Trophoblast cell (in vitro differentiated cells and primary cell): Measurements from ENCODE around the gene LEF1.

ENCODE experiments used
- DNase-seq, 2 donors: peaks; one replicate each; pipeline ENCODE4 v3.0.0-alpha.2; 2016
- H2AFZ ChIP-seq: 2 replicates; pipeline ENCODE4 v1.6.1; 2013; ENCODE audit warnings: low read length, moderate library complexity, mild to moderate bottlenecking; ENCODE audit not compliant: insufficient read depth, poor library complexity
- H2AK5ac ChIP-seq: 2 replicates; pipeline ENCODE4 v1.6.1; 2013; ENCODE audit warnings: mild to moderate bottlenecking, low read length
- H2BK120ac ChIP-seq: 2 replicates; pipeline ENCODE4 v1.6.1; 2013; ENCODE audit warnings: low read length, mild to moderate bottlenecking, moderate library complexity; ENCODE audit not compliant: insufficient read depth, poor library complexity
- H2BK12ac ChIP-seq: 2 replicates; pipeline ENCODE4 v1.6.1; 2013; ENCODE audit warnings: mild to moderate bottlenecking, low read length, moderate library complexity
- H2BK5ac ChIP-seq: 2 replicates; pipeline ENCODE4 v1.6.1; 2013; ENCODE audit warnings: low read length, low read depth, moderate library complexity, mild to moderate bottlenecking; ENCODE audit not compliant: poor library complexity
- H3K14ac ChIP-seq: 2 replicates; pipeline ENCODE4 v1.6.1; 2013; ENCODE audit warnings: mild to moderate bottlenecking, low read length
- H3K18ac ChIP-seq: 2 replicates; pipeline ENCODE4 v1.6.1; 2013; ENCODE audit warnings: mild to moderate bottlenecking, low read length
- H3K23ac ChIP-seq: 2 replicates; pipeline ENCODE4 v1.6.1; 2013; ENCODE audit warnings: low read length
- H3K27ac ChIP-seq: 2 replicates; pipeline ENCODE4 v1.5.1; 2013; ENCODE audit warnings: low read depth, mild to moderate bottlenecking, inconsistent platforms, low read length, moderate library complexity
- H3K27me3 ChIP-seq: 2 replicates; pipeline ENCODE4 v1.6.1; 2013; ENCODE audit warnings: inconsistent platforms, mild to moderate bottlenecking, low read length, moderate library complexity; ENCODE audit not compliant: insufficient read depth
- H3K36me3 ChIP-seq, 2 experiments: 1 replicate in 1 of 2; 2 replicates in 1 of 2; pipeline ENCODE4 v1.6.1; 2013; ENCODE audit warnings: low read length in 2 of 2, mild to moderate bottlenecking in 2 of 2, moderate library complexity in 1 of 2; ENCODE audit not compliant: insufficient read depth in 2 of 2, control insufficient read depth in 1 of 2
- H3K4ac ChIP-seq: 2 replicates; pipeline ENCODE4 v1.6.1; 2013; ENCODE audit warnings: low read depth, mild to moderate bottlenecking, low read length, moderate library complexity
- H3K4me1 ChIP-seq, 2 experiments: 1 replicate in 1 of 2; 2 replicates in 1 of 2; pipeline ENCODE4 v1.6.1; 2013; ENCODE audit warnings: low read length in 2 of 2, mild to moderate bottlenecking in 2 of 2, moderate library complexity in 1 of 2; ENCODE audit not compliant: insufficient read depth in 2 of 2, control insufficient read depth in 1 of 2
- H3K4me2 ChIP-seq: 2 replicates; pipeline ENCODE4 v1.6.1; 2013; ENCODE audit warnings: inconsistent platforms, mild to moderate bottlenecking, low read length, moderate library complexity
- H3K4me3 ChIP-seq: 2 replicates; pipeline ENCODE4 v1.5.1; 2013; ENCODE audit warnings: mild to moderate bottlenecking, low read depth, low read length, inconsistent platforms
- H3K79me1 ChIP-seq: one replicate; pipeline ENCODE4 v1.6.1; 2013; ENCODE audit warnings: low read length
- H3K79me2 ChIP-seq: 2 replicates; pipeline ENCODE4 v1.6.1; 2013; ENCODE audit warnings: low read length, mild to moderate bottlenecking; ENCODE audit not compliant: control insufficient read depth, insufficient read depth, poor library complexity
- H3K9ac ChIP-seq: 2 replicates; pipeline ENCODE4 v1.6.1; 2013; ENCODE audit warnings: mild to moderate bottlenecking, low read length
- H3K9me3 ChIP-seq: 2 replicates; pipeline ENCODE4 v1.6.1; 2013; ENCODE audit warnings: low read depth, mild to moderate bottlenecking, control low read depth, inconsistent platforms, low read length; ENCODE audit not compliant: insufficient read depth
- H4K12ac ChIP-seq: 2 replicates; pipeline ENCODE4 v1.6.1; 2013; ENCODE audit warnings: low read depth, mild to moderate bottlenecking, low read length, moderate library complexity
- H4K8ac ChIP-seq: 2 replicates; pipeline ENCODE4 v1.6.1; 2013; ENCODE audit warnings: low read depth, mild to moderate bottlenecking, low read length, moderate library complexity
- H4K91ac ChIP-seq: one replicate; pipeline ENCODE4 v1.6.1; 2013; ENCODE audit warnings: low read depth, mild to moderate bottlenecking, low read length, moderate library complexity
- WGBS: extraction: QIAGEN DNeasy Blood & Tissue Kit; methylation state at CpG from one replicate; pipeline ENCODE4 v1.1.7; 2013; ENCODE audit warnings: missing lambda C conversion rate; ENCODE audit not compliant: insufficient read length, insufficient coverage; ENCODE audit errors: extremely low coverage; 5-methylcytosine and 5-hydroxymethylcytosine counted together

Gene LEF1

DNA sequence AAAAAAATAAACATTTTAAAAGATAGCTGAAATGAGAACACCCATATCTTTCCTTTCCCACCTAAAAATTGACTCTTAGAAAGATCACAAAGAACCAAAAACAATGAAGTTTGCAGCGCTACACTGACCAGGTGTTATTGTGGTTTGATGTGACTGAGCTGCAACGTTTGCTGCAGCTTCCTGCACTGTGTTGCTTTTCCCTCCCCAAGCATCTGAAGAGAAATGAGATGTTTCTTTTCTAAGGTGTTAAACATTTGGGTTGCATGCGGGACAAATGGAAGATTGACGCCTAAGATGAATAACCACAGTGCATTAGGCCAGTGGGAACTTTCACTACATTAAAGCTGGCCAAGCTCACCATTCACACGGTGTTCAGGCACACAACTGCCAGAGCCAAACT, 8.9 kb downstream of the LEF1 start:
- no peaks in the 10 kb centered on the region for H3K79me2 ChIP-seq
- H3K4me3 ChIP-seq, result no peak overlapping the region
- H3K27me3 ChIP-seq, result no peaks in the 10 kb centered on the region
- H3K4me2 ChIP-seq, result no peak overlapping the region
- no peak overlapping the region for H2AK5ac ChIP-seq
- no peak overlapping the region for H3K18ac ChIP-seq
- H3K23ac ChIP-seq, result no peak overlapping the region
- H3K79me1 ChIP-seq, result no peaks in the 10 kb centered on the region
- H2BK120ac ChIP-seq, result no peak overlapping the region
- no peak overlapping the region for H4K91ac ChIP-seq
- no peaks in the 10 kb centered on the region for H3K9me3 ChIP-seq
- H4K12ac ChIP-seq, result no peak overlapping the region
- H2AFZ ChIP-seq, result no peak overlapping the region
- DNase-seq, result no peak
- no peaks in the 10 kb centered on the region for H3K4me1 ChIP-seq
- no peak overlapping the region for H3K14ac ChIP-seq
- no peak overlapping the region for H4K8ac ChIP-seq
- no CpG with 5 or more reads among the region's 5 CpGs for WGBS
- H3K27ac ChIP-seq, result no peak overlapping the region
- no peak overlapping the region for H3K9ac ChIP-seq
- no peak overlapping the region for H2BK5ac ChIP-seq
- no peak overlapping the region for H2BK12ac ChIP-seq
- H3K36me3 ChIP-seq, result no peaks in the 10 kb centered on the region
- no peak overlapping the region for H3K4ac ChIP-seq

DNA sequence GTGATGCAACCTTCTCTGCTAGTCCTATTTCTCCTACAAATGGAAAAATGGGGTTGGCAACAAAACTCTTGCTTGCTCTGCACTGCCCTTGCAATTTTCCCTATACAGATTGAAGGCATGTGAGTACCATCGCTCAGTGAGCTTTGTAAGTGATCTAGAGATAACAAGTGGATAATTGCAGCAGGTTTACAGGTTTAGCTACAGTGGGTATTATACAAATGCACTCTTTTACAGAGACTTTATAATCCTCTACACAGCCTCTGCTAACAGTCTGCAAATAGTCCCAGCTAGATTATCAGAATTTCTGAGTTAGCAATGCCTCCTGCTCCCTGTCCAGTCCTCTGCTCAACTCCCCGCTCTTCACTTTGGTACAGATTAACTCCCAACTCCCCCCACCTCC, 11.1 kb downstream of the LEF1 start:
- Histone ChIP-seq H2BK120ac (no peak overlapping the region), H3K9me3 (peaks cover 3% of the 10 kb centered on the region), H3K4me3 (no peak overlapping the region), H4K91ac (no peak overlapping the region), H3K36me3 (peaks cover 0 to 3% of the 10 kb centered on the region in 2 experiments), H2AFZ (no peak overlapping the region), H3K23ac (no peak overlapping the region), H3K27me3 (no peaks in the 10 kb centered on the region), H3K79me2 (no peaks in the 10 kb centered on the region), H2BK5ac (no peak overlapping the region), H3K79me1 (no peaks in the 10 kb centered on the region), H3K4me2 (no peak overlapping the region), H3K4me1 (no peaks in the 10 kb centered on the region), H3K18ac (no peak overlapping the region), H4K12ac (no peak overlapping the region), H3K14ac (no peak overlapping the region), H3K4ac (no peak overlapping the region), H2AK5ac (no peak overlapping the region), H2BK12ac (no peak overlapping the region), H3K27ac (no peak overlapping the region), H4K8ac (no peak overlapping the region), H3K9ac (no peak overlapping the region)
- no CpG with 5 or more reads among the region's 2 CpGs for WGBS
- DNase-seq, result no peak

DNA sequence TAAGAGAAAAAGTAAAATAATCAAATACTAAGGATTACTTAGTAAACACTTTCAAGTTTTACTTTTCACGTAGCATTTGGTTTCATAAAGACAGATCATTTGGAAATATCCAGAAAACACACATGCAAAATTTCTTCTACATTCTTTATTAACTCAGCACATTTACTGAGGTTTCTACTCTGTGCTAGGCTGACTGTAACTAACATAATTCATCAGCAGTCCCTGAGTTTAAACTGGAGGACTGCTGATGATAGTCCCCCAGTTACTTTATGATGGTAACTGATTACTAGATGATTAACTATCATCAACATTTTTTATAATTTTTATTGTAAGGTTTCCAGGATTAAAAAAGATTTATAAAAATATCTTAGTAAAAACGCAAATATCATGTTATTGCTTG, 12.3 kb downstream of the LEF1 start:
- no peak overlapping the region for H3K14ac ChIP-seq
- no peak overlapping the region for H4K91ac ChIP-seq
- H3K27ac ChIP-seq, result no peak overlapping the region
- no peaks in the 10 kb centered on the region for H3K79me1 ChIP-seq
- H3K23ac ChIP-seq, result no peak overlapping the region
- no peak overlapping the region for H3K4me3 ChIP-seq
- DNase-seq, result no peak
- H3K79me2 ChIP-seq, result no peaks in the 10 kb centered on the region
- no peak overlapping the region for H4K12ac ChIP-seq
- H2BK5ac ChIP-seq, result no peak overlapping the region
- H3K4me1 ChIP-seq, result no peaks in the 10 kb centered on the region
- H3K36me3 ChIP-seq, result peaks cover 0 to 4% of the 10 kb centered on the region in 2 experiments
- H2AFZ ChIP-seq, result no peak overlapping the region
- no peak overlapping the region for H3K18ac ChIP-seq
- peaks cover 3% of the 10 kb centered on the region for H3K9me3 ChIP-seq
- no peak overlapping the region for H3K9ac ChIP-seq
- H3K4me2 ChIP-seq, result no peak overlapping the region
- no peak overlapping the region for H2BK12ac ChIP-seq
- WGBS, result no CpG with 5 or more reads among the region's 2 CpGs
- no peak overlapping the region for H2AK5ac ChIP-seq
- no peak overlapping the region for H4K8ac ChIP-seq
- no peak overlapping the region for H3K4ac ChIP-seq
- H2BK120ac ChIP-seq, result no peak overlapping the region
- no peaks in the 10 kb centered on the region for H3K27me3 ChIP-seq

DNA sequence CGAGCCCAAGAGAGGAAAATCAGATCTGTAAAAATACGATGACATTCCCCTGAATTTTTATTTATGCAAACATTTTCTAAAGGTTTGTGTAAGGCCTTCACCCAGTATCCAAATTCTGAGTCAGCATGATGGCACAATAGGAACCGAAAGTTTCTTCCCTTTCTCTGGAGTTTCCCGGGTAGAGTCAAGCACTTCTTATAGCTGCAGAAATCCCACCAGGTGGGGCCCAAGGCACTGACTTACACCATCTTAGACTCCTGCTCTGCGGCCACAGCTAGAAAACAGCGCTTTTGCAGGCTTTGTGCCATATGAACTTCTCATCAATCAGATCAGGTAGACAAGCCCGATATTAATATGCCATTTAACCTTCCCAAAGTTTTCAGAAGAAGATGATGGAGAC, 13.4 kb downstream of the LEF1 start:
- no CpG with 5 or more reads among the region's 7 CpGs for WGBS
- H3K14ac ChIP-seq, result no peak overlapping the region
- no peak overlapping the region for H3K9ac ChIP-seq

More for the DNA sequence above, 13.4 kb downstream of the LEF1 start:
- no peak overlapping the region for H3K23ac ChIP-seq
- peak in 1 of 2 donors; percentile 14 for DNase-seq
- no peak overlapping the region for H3K18ac ChIP-seq
- H3K27me3 ChIP-seq, result no peaks in the 10 kb centered on the region
- no peaks in the 10 kb centered on the region for H3K79me2 ChIP-seq
- H3K79me1 ChIP-seq, result no peaks in the 10 kb centered on the region
- no peak overlapping the region for H2BK5ac ChIP-seq
- H3K9me3 ChIP-seq, result peaks cover 3% of the 10 kb centered on the region
- H3K4ac ChIP-seq, result no peak overlapping the region
- no peaks in the 10 kb centered on the region for H3K4me1 ChIP-seq
- H3K36me3 ChIP-seq, result peaks cover 0 to 5% of the 10 kb centered on the region in 2 experiments
- H2AFZ ChIP-seq, result no peak overlapping the region
- H3K27ac ChIP-seq, result no peak overlapping the region
- H4K8ac ChIP-seq, result no peak overlapping the region
- no peak overlapping the region for H4K91ac ChIP-seq
- no peak overlapping the region for H3K4me3 ChIP-seq
- no peak overlapping the region for H4K12ac ChIP-seq
- no peak overlapping the region for H2BK120ac ChIP-seq
- no peak overlapping the region for H2BK12ac ChIP-seq
- H3K4me2 ChIP-seq, result no peak overlapping the region
- H2AK5ac ChIP-seq, result no peak overlapping the region
